Endothelial cell of umbilical vein (primary cell): ENCODE data around the gene POLR3C. TPM values are rescaled to one million over a fixed set of nuclear protein-coding genes. Genes with fewer than 3 reads are reported as not detected.

ENCODE experiments used
- BruUV-seq: library from RNA; stranded (reverse); fragments of 400-500 nt; replicated peaks from 2 replicates; lab custom pipeline; 2021; lab: Mats Ljungman, UMichigan
- CTCF ChIA-PET: fragments of 300-600, 350-600 bp; sonication (Branson Sonifier 250); formaldehyde crosslinking; loops from one replicate; lab custom pipeline; 2021; ENCODE audit warnings: antibody characterized with exemption, inconsistent platforms; lab: Charles Lee
- POLR2A ChIA-PET: fragments of 300-600, 350-600 bp; sonication (Branson Sonifier 250); formaldehyde crosslinking; loops from one replicate; lab custom pipeline; 2021; ENCODE audit warnings: antibody characterized with exemption, inconsistent platforms; lab: Charles Lee
- DNase-seq: peaks from one replicate; pipeline ENCODE4 v3.0.0-alpha.2; 2011; ENCODE audit warnings: low read depth, low spot score
- FAIRE-seq: peaks from 2 replicates; lab custom pipeline; 2011; peaks lifted over from hg19 to GRCh38; lab: Jason Lieb, UNC
- H2AFZ ChIP-seq: 2 replicates; pipeline ENCODE4 v1.6.0; 2012; ENCODE audit warnings: low read depth, low read length, control low read depth, inconsistent platforms
- H3K27ac ChIP-seq: 2 replicates; pipeline ENCODE4 v1.5.1; 2011; ENCODE audit warnings: low read depth, mild to moderate bottlenecking, control low read depth, low read length, moderate library complexity; ENCODE audit not compliant: insufficient read depth
- H3K27me3 ChIP-seq, 2 experiments: 2 replicates each; pipeline versions ENCODE4 v1.6.0 to v1.6.1; 2011; ENCODE audit warnings: low read length in 2 of 2, mixed read lengths in 1 of 2; ENCODE audit not compliant: control insufficient read depth in 2 of 2, insufficient read depth in 2 of 2
- H3K36me3 ChIP-seq, 2 experiments: 2 replicates in 1 of 2; 3 replicates in 1 of 2; pipeline ENCODE4 v1.5.1; 2011; ENCODE audit warnings: low read length in 2 of 2, mild to moderate bottlenecking in 1 of 2, moderate library complexity in 1 of 2; ENCODE audit not compliant: control insufficient read depth in 2 of 2, insufficient read depth in 2 of 2; ENCODE audit errors: extremely low read depth in 1 of 2
- H3K4me1 ChIP-seq: 3 replicates; pipeline ENCODE4 v1.5.1; 2011; ENCODE audit warnings: mild to moderate bottlenecking, low read length; ENCODE audit not compliant: control insufficient read depth, insufficient read depth; ENCODE audit errors: extremely low read depth
- H3K4me2 ChIP-seq: 2 replicates; pipeline ENCODE4 v1.6.1; 2011; ENCODE audit warnings: low read length, control low read depth, mixed read lengths; ENCODE audit not compliant: insufficient read depth
- H3K4me3 ChIP-seq, 3 experiments: fragments of 200-600 bp in 1 of 3; sonication (generic), shearing (Covaris generic) in 1 of 3; replicated peaks in 1 of 3; 2 replicates each; pipeline ENCODE4 v1.5.1; 2011 to 2016; ENCODE audit warnings: control low read depth in 3 of 3, low read length in 3 of 3, mild to moderate bottlenecking in 2 of 3, inconsistent platforms in 1 of 3, low read depth in 1 of 3, moderate library complexity in 1 of 3; ENCODE audit not compliant: insufficient read depth in 1 of 3
- H3K79me2 ChIP-seq: 2 replicates; pipeline ENCODE4 v1.6.0; 2012; ENCODE audit warnings: low read length, inconsistent platforms; ENCODE audit not compliant: control insufficient read depth, insufficient read depth
- H3K9ac ChIP-seq: replicated peaks from 2 replicates; pipeline ENCODE3; 2011; ENCODE audit warnings: low read length, control low read depth; ENCODE audit not compliant: insufficient read depth; ENCODE audit errors: extremely low read depth
- H3K9me1 ChIP-seq: replicated peaks from 3 replicates; pipeline ENCODE4 v1.6.0; 2011; ENCODE audit warnings: mild to moderate bottlenecking, low read length; ENCODE audit not compliant: control insufficient read depth, insufficient read depth; ENCODE audit errors: extremely low read depth
- H3K9me3 ChIP-seq: replicated peaks from 2 replicates; pipeline ENCODE4 v1.5.1; 2012; ENCODE audit warnings: low read length, inconsistent platforms; ENCODE audit not compliant: control insufficient read depth, insufficient read depth
- H4K20me1 ChIP-seq: replicated peaks from 2 replicates; pipeline ENCODE3; 2011; ENCODE audit warnings: mild to moderate bottlenecking, low read length; ENCODE audit not compliant: control insufficient read depth, insufficient read depth; ENCODE audit errors: extremely low read depth
- CTCF ChIP-seq, 2 donors: IDR thresholded peaks; 1 replicate in 1 of 2; 2 replicates in 1 of 2; pipeline ENCODE4 v1.5.1; 2011; ENCODE audit warnings: low read length in 2 of 2, mild to moderate bottlenecking in 2 of 2, moderate library complexity in 2 of 2, control low read depth in 1 of 2, inconsistent platforms in 1 of 2, low read depth in 1 of 2; ENCODE audit not compliant: insufficient read depth in 1 of 2; ENCODE audit errors: extremely low read depth in 1 of 2
- EZH2 ChIP-seq: IDR thresholded peaks from 2 replicates; pipeline ENCODE4 v1.6.1; 2012; ENCODE audit warnings: borderline replicate concordance, low read depth, mild to moderate bottlenecking, moderate library complexity, low read length, inconsistent platforms; ENCODE audit not compliant: severe bottlenecking
- FOS ChIP-seq: IDR thresholded peaks from 2 replicates; pipeline ENCODE4 v1.6.1; 2011; ENCODE audit warnings: mild to moderate bottlenecking, low read length, moderate library complexity, borderline replicate concordance; ENCODE audit not compliant: insufficient read depth
- GATA2 ChIP-seq: IDR thresholded peaks from 2 replicates; pipeline ENCODE4 v1.7.0; 2011; ENCODE audit warnings: low read depth, mild to moderate bottlenecking, moderate library complexity, mixed read lengths, low read length; ENCODE audit not compliant: insufficient read length, insufficient read depth
- JUN ChIP-seq: IDR thresholded peaks from 2 replicates; pipeline ENCODE4 v1.6.1; 2011; ENCODE audit warnings: borderline replicate concordance, low read depth; ENCODE audit not compliant: insufficient read length, insufficient read depth
- MYC ChIP-seq: IDR thresholded peaks from one replicate; pipeline ENCODE4 v1.6.1; 2011; ENCODE audit warnings: mild to moderate bottlenecking, low read depth, low read length
- POLR2A ChIP-seq: IDR thresholded peaks from 2 replicates; pipeline ENCODE4 v1.6.1; 2012; ENCODE audit warnings: low read depth, mild to moderate bottlenecking, control low read depth, low read length
- POLR2AphosphoS5 ChIP-seq: IDR thresholded peaks from 2 replicates; pipeline ENCODE4 v1.6.1; 2012; ENCODE audit warnings: low read depth, mild to moderate bottlenecking, control low read depth, low read length, moderate library complexity; ENCODE audit not compliant: insufficient read depth
- dilution Hi-C: fragments of 300-500 bp; cut with MboI; formaldehyde crosslinking; loops from one replicate; pipeline ENCODE4 v1.15.0; 2019; ENCODE audit warnings: low sequenced_read_pairs; ENCODE audit not compliant: extremely low pct_ligation_motif_present
- intact Hi-C: fragments of 100-400 bp; cut with micrococcal nuclease; formaldehyde crosslinking; loops from one replicate; pipeline ENCODE4 v1.10.0; 2022
- polyA plus RNA-seq, 4 experiments: library from polyadenylated mRNA; depleted of rRNA in 3 of 4; stranded (reverse) in 3 of 4; unstranded in 1 of 4; fragments of >200 nt; gene quantifications; 2 replicates each; pipeline versions ENCODE4 v1.2.1 to v1.2.3, GENCODE V29; 2011 to 2012; ENCODE audit warnings: missing spikeins in 1 of 4
- total RNA-seq: library from RNA; stranded (reverse); gene quantifications from 2 replicates; pipeline ENCODE4 v1.2.3, GENCODE V29; 2021
- TF ChIP-seq, protein P1 (sequence below): IDR thresholded peaks from 2 replicates; pipeline ENCODE4 v1.6.1; 2011; ENCODE audit not compliant: insufficient read depth, insufficient read length

POLR3C gene
- total and polyA plus RNA-seq, 2 donors (not counting 3 experiments of a cell fraction or from before 2014, with no cell fraction given) = 28.4 to 30.4 TPM

DNA sequence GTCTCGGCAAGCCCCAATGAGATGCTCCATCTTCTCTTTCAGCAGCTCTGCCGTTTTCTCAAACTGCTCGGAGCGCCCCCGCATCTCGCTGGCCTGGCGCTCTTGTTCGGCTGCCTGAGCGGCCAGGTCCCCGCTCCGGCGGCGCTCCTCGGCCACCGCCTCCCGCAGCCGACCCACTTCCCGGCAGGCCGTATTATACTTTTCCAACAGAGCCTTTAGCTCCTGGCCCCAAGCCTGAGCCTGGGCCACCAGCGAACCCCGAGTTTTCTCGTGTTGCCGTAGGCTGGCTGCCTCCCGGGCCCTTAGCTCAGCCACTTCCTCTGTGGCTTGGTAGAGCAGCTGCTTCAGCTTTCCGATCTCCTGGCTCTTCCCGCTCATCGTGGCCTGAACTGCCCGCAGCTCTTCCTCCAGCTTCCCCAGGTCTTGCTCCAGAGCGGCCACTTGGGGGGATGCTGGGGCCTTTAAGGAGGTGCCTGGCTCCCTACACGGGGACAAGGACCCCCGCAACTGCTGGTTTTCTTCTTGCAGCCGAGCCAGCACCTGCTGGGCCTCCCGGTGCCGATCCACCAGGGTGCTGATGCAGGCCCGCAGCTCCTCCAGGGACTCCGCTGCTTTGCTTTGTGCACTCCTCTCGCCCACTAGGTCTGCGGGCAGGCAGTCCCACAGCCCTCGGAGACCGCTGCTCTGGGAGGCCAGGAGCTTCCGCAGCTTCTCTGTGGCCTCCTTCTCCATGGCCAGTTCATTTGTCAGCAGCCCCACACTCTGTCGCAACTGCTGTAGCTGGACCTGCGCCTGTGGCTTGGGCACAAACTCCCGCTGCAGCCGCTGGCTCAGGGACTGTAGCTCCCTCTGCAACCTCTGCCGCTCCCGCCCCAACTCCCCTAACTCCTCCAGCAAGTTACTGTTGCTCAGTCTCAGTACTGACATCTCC, 48.3 kb downstream of the POLR3C start:
- intact Hi-C loops (no loop called here), dilution Hi-C loops (no loop called here)
- Histone ChIP-seq H3K4me3 (peak overlapping the region in 1 of 3 experiments; percentile 35), H3K27ac (no peak overlapping the region), H3K9me1 (no peaks in the 10 kb centered on the region), H3K79me2 (no peaks in the 10 kb centered on the region), H3K4me1 (peaks cover 8% of the 10 kb centered on the region), H4K20me1 (no peaks in the 10 kb centered on the region), H3K36me3 (no peaks in the 10 kb centered on the region), H3K4me2 (peak overlapping the region; percentile 40), H3K9me3 (no peaks in the 10 kb centered on the region), H2AFZ (peak overlapping the region; percentile 99), H3K9ac (peak overlapping the region; percentile 29), H3K27me3 (peaks cover 0 to 3% of the 10 kb centered on the region in 2 experiments)
- BruUV-seq = no TSS peak
- DNase-seq (peak; percentile 37), FAIRE-seq (no peak)
- ChIA-PET POLR2A (no interaction called here), CTCF (interaction anchor here (0.9 to 3.0 kb wide), 8 partner anchors 8 to 37 kb away, joined by 3 to 22 read pairs (median 10); partner anchors contain the start of genes ANKRD35, ITGA10, NUDT17 and PIAS3)
- TF ChIP-seq POLR2AphosphoS5 (no peak), MYC (no peak), FOS (no peak), POLR2A (no peak), JUN (no peak), EZH2 (no peak), CTCF (IDR thresholded peaks at IDR 0.05; ENCODE audit: extremely low read depth in 1 of 2, insufficient read depth in 1 of 2, low read depth in 1 of 2, low read length in 2 of 2) (no peak), GATA2 (no peak)
- TF ChIP-seq, protein P1, sequence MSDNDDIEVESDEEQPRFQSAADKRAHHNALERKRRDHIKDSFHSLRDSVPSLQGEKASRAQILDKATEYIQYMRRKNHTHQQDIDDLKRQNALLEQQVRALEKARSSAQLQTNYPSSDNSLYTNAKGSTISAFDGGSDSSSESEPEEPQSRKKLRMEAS = no peak
